Measurements from ENCODE around the gene SLC29A3.

GRCh38 chr10:71282323-71282680, 36.8 kb upstream of the SLC29A3 start:
- TF ChIP-seq POLR2A (IDR thresholded peaks at IDR 0.05) (no peak), CTCF (IDR thresholded peaks at IDR 0.05) (no peak)
